ENCODE results near the gene TFPI.

TFPI gene

DNA sequence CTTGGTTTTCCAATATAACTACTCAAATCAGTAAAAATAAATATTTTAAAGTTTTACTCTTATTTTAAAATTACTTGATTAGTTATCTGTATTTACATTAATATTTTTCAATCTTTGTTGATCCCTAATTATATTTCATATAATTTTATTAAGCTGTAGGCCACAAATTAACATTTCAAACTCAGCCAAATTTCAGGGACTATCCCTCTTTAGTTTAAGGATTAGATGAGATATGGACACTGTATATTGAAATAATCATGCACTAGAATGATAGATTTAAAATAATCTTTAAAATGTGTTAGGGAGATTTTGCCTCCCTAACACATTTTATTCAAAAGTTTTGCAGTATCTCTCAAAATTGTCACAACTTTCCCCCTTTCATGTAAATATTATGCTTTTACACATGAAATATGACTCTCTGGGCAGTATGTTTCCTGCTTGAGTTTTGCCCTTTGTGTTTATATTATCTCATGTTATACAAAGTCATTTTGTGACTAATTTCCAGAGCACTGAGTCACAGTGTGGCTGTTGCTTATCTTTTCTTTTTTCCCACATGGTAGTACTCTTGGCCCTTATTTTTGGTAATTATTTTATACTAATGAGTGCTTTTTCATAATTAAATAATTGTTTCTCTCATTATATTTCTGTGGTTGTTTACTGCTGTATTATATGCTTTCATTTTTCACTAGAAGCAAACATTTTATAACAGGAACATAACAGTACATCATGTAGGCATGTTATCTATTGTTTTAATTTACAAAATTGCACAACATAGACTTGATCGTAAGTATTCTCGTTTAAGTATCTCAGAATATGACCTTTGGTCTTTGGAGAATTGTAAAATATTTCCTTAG, 1.2 kb downstream of the TFPI start:
- peak overlapping the region; percentile 99 for H3K4me3 ChIP-seq (ENCODE audit: low read length)
- peak; percentile 77 for DNase-seq (ENCODE audit: low read depth)

DNA sequence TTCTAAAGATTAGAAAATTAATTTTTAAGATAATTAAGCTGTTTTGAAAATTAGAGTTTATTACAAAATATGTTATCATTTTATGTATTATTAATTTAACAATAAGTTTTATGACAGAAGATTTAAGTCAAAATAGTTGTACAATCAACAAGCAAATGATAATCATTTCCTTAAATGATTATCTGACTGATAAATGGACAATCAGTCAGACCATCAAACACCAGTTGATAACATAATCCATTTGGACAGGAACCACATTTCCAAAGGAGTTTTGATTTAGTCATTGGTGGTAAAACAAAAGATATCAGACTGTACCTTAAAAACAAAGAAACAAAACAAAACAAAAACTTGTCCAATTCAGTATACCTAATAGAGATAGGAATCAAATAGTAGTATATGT, 1.9 kb downstream of the TFPI start:
- Histone ChIP-seq H3K27me3 (replicated peaks; ENCODE audit: control insufficient read depth, insufficient read depth, low read length) (no peaks in the 10 kb centered on the region), H3K9ac (ENCODE audit: low read length) (peak overlapping the region; percentile 97), H3K9me3 (ENCODE audit: control insufficient read depth, low read length) (no peaks in the 10 kb centered on the region), H3K4me1 (ENCODE audit: control insufficient read depth, insufficient read depth, low read length) (peaks cover 45% of the 10 kb centered on the region), H3K4me3 (ENCODE audit: low read length) (peak overlapping the region; percentile 99), H3K36me3 (ENCODE audit: control insufficient read depth, insufficient read depth, low read length, severe bottlenecking) (no peaks in the 10 kb centered on the region)
- DNase-seq (ENCODE audit: low read depth) = no peak

More for the DNA sequence above, 1.2 kb downstream of the TFPI start:
- H3K9ac ChIP-seq (ENCODE audit: low read length) = peak overlapping the region; percentile 97
- H3K36me3 ChIP-seq (ENCODE audit: control insufficient read depth, insufficient read depth, low read length, severe bottlenecking) = no peaks in the 10 kb centered on the region
- peaks cover 38% of the 10 kb centered on the region for H3K4me1 ChIP-seq (ENCODE audit: control insufficient read depth, insufficient read depth, low read length)
- no peaks in the 10 kb centered on the region for H3K9me3 ChIP-seq (ENCODE audit: control insufficient read depth, low read length)
- H3K27me3 ChIP-seq (replicated peaks; ENCODE audit: control insufficient read depth, insufficient read depth, low read length) = no peaks in the 10 kb centered on the region

DNA sequence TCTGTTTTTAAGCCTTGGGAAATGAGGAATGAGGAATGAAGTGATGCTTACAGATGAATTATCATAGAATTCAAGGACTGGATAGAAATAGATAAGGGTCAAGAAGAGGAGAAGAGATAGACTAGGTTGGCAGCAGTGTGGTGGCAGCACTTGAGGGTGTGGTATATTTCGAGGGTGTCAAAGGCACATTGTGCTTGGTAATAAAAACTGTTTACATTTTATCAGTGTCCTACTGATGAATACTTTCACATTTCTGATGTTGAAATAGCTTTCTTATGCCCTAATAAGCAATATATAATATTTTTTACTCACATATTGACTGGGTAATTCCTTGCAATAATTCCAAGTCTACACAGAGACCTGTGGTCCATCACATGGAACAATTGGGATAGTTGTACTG, 3.4 kb downstream of the TFPI start:
- Histone ChIP-seq H3K4me3 (ENCODE audit: low read length) (peak overlapping the region; percentile 19), H3K9me3 (ENCODE audit: control insufficient read depth, low read length) (no peaks in the 10 kb centered on the region), H3K36me3 (ENCODE audit: control insufficient read depth, insufficient read depth, low read length, severe bottlenecking) (no peaks in the 10 kb centered on the region), H3K4me1 (ENCODE audit: control insufficient read depth, insufficient read depth, low read length) (peaks cover 59% of the 10 kb centered on the region), H3K9ac (ENCODE audit: low read length) (no peak overlapping the region), H3K27me3 (replicated peaks; ENCODE audit: control insufficient read depth, insufficient read depth, low read length) (no peaks in the 10 kb centered on the region)
- no peak for DNase-seq (ENCODE audit: low read depth)

DNA sequence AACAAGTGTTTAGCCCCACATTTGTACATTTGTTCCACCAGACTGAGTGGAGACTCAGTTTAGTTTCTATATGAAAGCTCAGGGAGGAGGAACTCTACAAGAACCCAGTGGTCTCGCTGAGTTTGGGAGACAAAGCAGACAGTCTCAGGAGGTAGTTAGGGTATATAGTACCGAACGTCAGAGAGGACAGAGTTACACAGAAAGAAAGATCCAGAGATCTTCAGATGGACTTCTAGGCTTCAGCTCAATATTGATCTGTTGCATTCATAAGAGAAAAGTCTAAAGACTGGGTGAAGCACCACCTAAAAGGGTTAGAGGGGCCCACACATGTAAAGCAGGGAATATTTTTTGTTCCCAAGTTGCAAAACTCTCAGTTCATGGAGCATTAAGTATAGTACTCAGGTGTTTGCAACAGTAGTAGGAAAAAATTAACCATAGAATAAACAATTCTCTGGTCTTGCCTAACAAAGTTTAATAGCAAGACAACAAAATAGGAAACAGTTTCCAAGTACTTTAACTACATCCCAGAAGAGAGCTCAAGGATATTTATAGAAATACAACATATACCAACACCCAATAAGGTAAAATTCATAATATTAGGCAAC, 4.2 kb downstream of the TFPI start:
- peak overlapping the region; percentile 19 for H3K4me3 ChIP-seq (ENCODE audit: low read length)
- no peaks in the 10 kb centered on the region for H3K27me3 ChIP-seq (replicated peaks; ENCODE audit: control insufficient read depth, insufficient read depth, low read length)

DNA sequence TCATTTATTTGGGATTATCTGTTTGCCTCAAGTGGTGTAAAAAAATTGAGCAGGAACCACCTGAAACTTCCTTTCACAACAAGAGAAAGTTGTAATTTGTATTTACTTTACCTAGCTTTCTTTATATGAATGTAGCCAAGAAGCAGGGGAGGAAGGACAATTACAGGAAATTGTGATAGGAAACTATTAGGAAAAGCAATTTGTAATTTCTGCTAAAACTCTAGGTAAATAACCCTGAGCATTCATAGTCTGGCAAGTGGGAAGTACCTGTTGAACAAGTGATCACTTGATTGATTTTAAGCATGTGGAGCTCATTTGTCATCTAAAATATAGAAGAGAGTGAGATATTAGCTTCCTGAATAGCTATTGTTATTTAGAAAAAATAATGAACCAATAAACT, 5.0 kb downstream of the TFPI start:
- Histone ChIP-seq H3K36me3 (ENCODE audit: control insufficient read depth, insufficient read depth, low read length, severe bottlenecking) (no peaks in the 10 kb centered on the region), H3K4me3 (ENCODE audit: low read length) (no peak overlapping the region), H3K27me3 (replicated peaks; ENCODE audit: control insufficient read depth, insufficient read depth, low read length) (no peaks in the 10 kb centered on the region), H3K4me1 (ENCODE audit: control insufficient read depth, insufficient read depth, low read length) (peaks cover 66% of the 10 kb centered on the region), H3K9me3 (ENCODE audit: control insufficient read depth, low read length) (no peaks in the 10 kb centered on the region), H3K9ac (ENCODE audit: low read length) (no peak overlapping the region)
- no peak for DNase-seq (ENCODE audit: low read depth)

More for the DNA sequence above, 4.2 kb downstream of the TFPI start:
- H3K9me3 ChIP-seq (ENCODE audit: control insufficient read depth, low read length) = no peaks in the 10 kb centered on the region
- peaks cover 67% of the 10 kb centered on the region for H3K4me1 ChIP-seq (ENCODE audit: control insufficient read depth, insufficient read depth, low read length)
- no peak overlapping the region for H3K9ac ChIP-seq (ENCODE audit: low read length)
- DNase-seq (ENCODE audit: low read depth) = no peak
- H3K36me3 ChIP-seq (ENCODE audit: control insufficient read depth, insufficient read depth, low read length, severe bottlenecking) = no peaks in the 10 kb centered on the region

DNA sequence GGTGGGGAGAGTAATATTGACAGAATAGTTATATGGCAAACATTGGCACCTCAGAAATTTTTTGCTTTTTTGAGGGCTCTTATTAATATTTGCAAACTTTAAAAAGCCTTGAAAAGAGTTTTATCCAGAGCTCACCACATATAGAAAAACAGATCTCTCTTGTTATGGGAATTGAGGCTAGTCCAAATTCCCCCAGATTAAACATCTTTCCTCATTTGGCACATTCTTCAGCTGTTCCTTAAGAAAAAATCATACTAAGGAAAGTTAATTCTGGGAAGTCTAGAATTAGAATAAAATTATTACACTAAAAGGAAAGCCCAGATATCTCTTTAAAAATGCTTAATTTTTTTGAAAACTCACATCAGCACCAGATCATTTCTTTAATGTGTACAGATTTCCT, 5.6 kb downstream of the TFPI start:
- DNase-seq (ENCODE audit: low read depth) = no peak
- H3K9ac ChIP-seq (ENCODE audit: low read length) = no peak overlapping the region
- H3K4me3 ChIP-seq (ENCODE audit: low read length) = no peak overlapping the region
- no peaks in the 10 kb centered on the region for H3K36me3 ChIP-seq (ENCODE audit: control insufficient read depth, insufficient read depth, low read length, severe bottlenecking)
- no peaks in the 10 kb centered on the region for H3K27me3 ChIP-seq (replicated peaks; ENCODE audit: control insufficient read depth, insufficient read depth, low read length)
- H3K4me1 ChIP-seq (ENCODE audit: control insufficient read depth, insufficient read depth, low read length) = peaks cover 70% of the 10 kb centered on the region
- H3K9me3 ChIP-seq (ENCODE audit: control insufficient read depth, low read length) = no peaks in the 10 kb centered on the region

DNA sequence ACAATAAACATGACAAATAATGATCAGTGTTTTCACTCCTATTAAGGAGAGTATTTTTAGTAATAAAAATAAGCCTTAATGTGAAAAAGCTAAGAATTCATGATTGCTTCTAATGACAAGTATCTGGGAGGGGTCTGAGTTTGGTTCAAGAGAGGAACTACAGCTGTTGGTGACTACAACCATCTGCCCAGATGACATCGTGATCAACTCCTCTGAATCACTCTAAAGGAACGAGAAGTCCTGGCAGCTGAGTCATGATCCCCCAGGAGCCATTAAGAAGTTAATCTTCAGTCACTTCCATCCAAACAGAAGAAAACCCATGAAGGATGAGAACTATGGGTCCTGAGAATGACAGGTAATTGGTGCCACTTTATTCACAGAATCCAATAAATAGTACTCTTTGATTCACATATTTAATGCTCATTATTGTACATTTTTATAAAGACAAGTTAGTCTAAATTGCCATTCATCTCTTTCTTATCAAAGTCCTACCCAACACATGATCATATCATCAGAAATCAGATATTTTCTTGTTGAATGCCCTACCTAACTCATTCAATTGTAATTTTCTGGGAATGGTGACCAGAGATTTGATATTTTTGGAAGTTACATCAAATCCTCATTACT, 6.8 kb downstream of the TFPI start:
- no peaks in the 10 kb centered on the region for H3K9me3 ChIP-seq (ENCODE audit: control insufficient read depth, low read length)
- H3K4me3 ChIP-seq (ENCODE audit: low read length) = peak overlapping the region; percentile 36
- H3K36me3 ChIP-seq (ENCODE audit: control insufficient read depth, insufficient read depth, low read length, severe bottlenecking) = no peaks in the 10 kb centered on the region
- peaks cover 82% of the 10 kb centered on the region for H3K4me1 ChIP-seq (ENCODE audit: control insufficient read depth, insufficient read depth, low read length)
- peak overlapping the region; percentile 21 for H3K9ac ChIP-seq (ENCODE audit: low read length)
- peak; percentile 90 for DNase-seq (ENCODE audit: low read depth)
- H3K27me3 ChIP-seq (replicated peaks; ENCODE audit: control insufficient read depth, insufficient read depth, low read length) = no peaks in the 10 kb centered on the region

DNA sequence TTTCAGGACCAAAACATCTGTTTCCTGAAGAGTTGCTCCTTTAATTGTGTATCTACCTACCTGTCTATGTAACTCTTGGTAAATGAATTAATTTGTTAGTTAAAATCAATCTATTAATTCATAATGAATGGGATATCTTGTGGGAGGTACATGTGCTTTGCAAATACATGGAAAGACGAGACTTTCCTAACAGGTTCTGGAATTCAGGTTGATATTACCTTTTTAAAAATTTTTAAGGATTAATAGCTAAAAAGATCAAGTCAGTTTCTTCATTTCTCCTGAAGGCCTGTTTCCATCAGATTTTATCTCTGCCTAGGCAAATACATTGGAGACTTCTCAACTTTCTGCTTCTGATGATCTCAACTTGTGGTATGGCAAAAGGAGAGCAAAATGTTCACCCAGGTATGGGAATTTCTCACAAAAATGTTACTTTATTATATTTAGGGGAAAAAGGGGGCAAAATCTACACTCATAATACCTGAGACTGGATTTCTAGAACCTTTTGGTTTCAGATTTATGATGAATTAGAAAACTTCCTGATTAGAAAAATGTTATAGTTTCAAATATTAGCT, 7.4 kb downstream of the TFPI start:
- H3K9ac ChIP-seq (ENCODE audit: low read length) = peak overlapping the region; percentile 21
- H3K36me3 ChIP-seq (ENCODE audit: control insufficient read depth, insufficient read depth, low read length, severe bottlenecking) = no peaks in the 10 kb centered on the region
- H3K4me3 ChIP-seq (ENCODE audit: low read length) = peak overlapping the region; percentile 36
- no peaks in the 10 kb centered on the region for H3K27me3 ChIP-seq (replicated peaks; ENCODE audit: control insufficient read depth, insufficient read depth, low read length)
- DNase-seq (ENCODE audit: low read depth) = no peak
- no peaks in the 10 kb centered on the region for H3K9me3 ChIP-seq (ENCODE audit: control insufficient read depth, low read length)
- H3K4me1 ChIP-seq (ENCODE audit: control insufficient read depth, insufficient read depth, low read length) = peaks cover 86% of the 10 kb centered on the region

DNA sequence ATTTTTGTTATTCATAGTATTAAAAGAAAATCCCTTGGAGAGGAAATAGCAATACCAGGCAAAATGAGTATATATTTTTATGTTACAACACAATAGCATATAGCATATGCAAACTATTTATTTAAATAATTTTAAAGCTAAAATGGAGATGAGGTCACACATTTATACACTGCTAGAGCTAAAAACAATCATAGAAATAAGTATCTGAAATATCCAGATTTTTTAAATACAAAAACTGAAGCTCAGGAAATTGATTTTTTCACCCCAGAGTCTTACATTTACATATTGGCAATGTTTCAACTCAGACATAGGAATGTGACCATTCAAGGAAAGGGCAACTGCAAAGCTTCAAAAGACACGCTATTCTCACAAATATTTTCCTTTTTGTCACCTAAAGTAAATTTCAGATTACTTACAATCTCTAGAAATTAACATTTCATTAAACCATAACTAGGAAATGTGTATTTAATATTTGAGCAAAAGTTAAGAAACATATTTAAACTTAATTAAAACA, 8.9 kb downstream of the TFPI start:
- no peaks in the 10 kb centered on the region for H3K9me3 ChIP-seq (ENCODE audit: control insufficient read depth, low read length)
- H3K36me3 ChIP-seq (ENCODE audit: control insufficient read depth, insufficient read depth, low read length, severe bottlenecking) = no peaks in the 10 kb centered on the region
- peak; percentile 26 for DNase-seq (ENCODE audit: low read depth)
- H3K27me3 ChIP-seq (replicated peaks; ENCODE audit: control insufficient read depth, insufficient read depth, low read length) = no peaks in the 10 kb centered on the region
- peaks cover 86% of the 10 kb centered on the region for H3K4me1 ChIP-seq (ENCODE audit: control insufficient read depth, insufficient read depth, low read length)
- no peak overlapping the region for H3K9ac ChIP-seq (ENCODE audit: low read length)
- H3K4me3 ChIP-seq (ENCODE audit: low read length) = no peak overlapping the region

DNA sequence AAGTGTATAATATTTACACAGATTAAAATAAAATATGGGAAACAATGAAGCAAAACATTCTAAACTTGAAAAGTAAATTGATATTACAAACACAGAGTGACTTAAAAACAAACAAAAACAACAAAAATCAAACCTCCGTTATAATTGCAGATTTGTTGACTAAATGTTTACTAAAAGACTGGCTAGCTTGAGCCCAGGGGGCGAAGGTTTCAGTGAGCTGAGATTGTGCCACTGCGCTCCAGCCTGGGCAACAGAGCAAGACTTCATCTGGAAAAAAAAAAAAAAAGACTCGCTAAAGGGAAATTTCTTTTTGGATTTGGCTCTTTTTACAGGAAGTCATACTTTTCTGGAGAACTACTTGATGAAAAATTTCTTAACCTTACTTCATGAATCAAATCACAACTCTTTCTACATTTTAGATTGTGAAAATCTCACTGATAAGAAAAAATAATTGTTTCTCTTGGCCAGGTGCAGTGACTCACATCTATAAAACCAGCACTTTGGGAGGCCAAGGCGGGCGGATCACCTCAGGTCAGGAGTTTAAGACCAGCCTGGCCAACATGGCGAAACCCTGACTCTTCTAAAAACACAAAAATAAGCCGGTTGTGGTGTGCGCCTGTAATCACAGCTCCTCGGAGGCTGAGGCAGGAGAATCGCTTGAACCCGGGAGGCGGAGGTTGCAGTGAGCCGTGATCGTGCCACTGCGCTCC, 9.7 kb downstream of the TFPI start:
- DNase-seq (ENCODE audit: low read depth) = no peak
- Histone ChIP-seq H3K27me3 (replicated peaks; ENCODE audit: control insufficient read depth, insufficient read depth, low read length) (no peaks in the 10 kb centered on the region), H3K4me1 (ENCODE audit: control insufficient read depth, insufficient read depth, low read length) (peaks cover 82% of the 10 kb centered on the region), H3K9me3 (ENCODE audit: control insufficient read depth, low read length) (no peaks in the 10 kb centered on the region), H3K9ac (ENCODE audit: low read length) (peak overlapping the region; percentile 2), H3K36me3 (ENCODE audit: control insufficient read depth, insufficient read depth, low read length, severe bottlenecking) (no peaks in the 10 kb centered on the region), H3K4me3 (ENCODE audit: low read length) (no peak overlapping the region)
